Brain pericyte (primary cell): ENCODE measurements around the gene AADAC.
"Not testable (repeated sequence)": the region's sequence is repeated elsewhere in the genome, so short reads cannot be mapped to it uniquely, and the experiment has no call there.

Experiments used
- DNase-seq: peaks from one replicate; pipeline ENCODE4 v3.0.0-alpha.2; 2012; ENCODE audit warnings: low read depth, low spot score

AADAC gene

GRCh38 chr3:151856641-151857040 lies 42.7 kb downstream of the AADAC start:
- no peak for DNase-seq

GRCh38 chr3:151859233-151859673 lies 45.3 kb downstream of the AADAC start:
- DNase-seq: no peak

- DNase-seq: no peak
Measured at GRCh38 chr3:151859905-151860304, 46.0 kb downstream of the AADAC start.

GRCh38 chr3:151863611-151864010 lies 49.7 kb downstream of the AADAC start:
- DNase-seq: no peak

GRCh38 chr3:151864423-151865101 lies 50.6 kb downstream of the AADAC start:
- no peak for DNase-seq

- DNase-seq: no peak
Measured at GRCh38 chr3:151866711-151867410, 52.9 kb downstream of the AADAC start.

GRCh38 chr3:151867666-151868065 lies 53.8 kb downstream of the AADAC start:
- no peak for DNase-seq

DNA sequence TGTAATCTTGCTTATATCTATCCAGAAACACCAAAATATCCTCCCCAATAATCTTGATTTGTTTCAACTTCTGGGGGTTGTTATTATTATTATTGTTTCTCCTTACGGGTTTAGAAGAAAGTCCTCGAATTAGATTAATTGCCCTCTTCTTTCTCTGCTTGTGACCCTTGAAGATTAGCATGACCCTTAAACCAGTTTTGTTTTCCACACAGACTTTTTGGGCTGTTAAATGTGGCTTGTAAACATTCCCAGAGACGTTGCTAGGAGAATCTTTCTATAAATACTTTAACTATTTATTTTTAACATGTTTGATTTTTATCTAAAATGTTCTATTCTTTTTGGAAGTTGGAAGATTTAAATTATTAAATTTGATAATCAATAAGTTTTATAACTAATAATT lies 55.3 kb downstream of the AADAC start:
- no peak for DNase-seq

DNA sequence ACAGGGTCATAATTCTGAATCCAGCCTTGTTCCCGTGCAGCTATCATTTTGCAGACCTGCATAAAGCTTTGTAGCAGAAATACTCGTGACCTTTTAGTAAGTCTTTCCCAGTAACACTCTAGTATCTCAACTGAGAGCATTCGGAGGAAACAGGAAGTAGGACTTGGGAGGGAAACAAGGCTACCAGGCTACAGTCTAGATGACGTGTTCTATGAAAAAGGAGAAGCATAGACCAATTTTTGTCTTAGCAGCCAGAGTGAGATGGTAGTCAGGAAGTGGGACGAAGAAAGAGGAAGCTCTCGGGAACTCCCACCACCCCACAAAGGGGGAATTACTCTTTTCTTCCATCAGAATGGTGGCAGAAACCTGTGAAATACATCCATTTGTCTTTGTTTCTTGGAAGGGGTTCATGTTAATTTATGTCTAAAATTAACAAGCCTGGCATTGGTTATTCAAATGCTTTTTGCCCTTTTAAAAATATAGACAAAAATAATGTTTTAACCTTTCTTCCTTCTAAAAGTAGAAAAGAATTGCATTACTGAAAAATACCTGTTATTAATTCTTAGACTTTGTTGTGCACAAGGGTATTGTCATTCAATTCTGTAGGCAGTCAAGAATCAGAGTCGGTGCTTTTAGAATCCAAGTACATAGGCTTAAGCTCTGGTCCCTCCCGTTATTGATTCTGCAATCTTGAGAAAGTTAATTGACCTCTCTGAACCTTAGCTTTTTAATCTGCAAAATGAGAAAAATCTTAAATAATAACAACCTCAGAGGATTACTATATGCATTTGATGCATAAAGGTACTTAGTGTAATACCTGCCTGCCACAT lies 57.9 kb downstream of the AADAC start:
- DNase-seq: no peak

DNA sequence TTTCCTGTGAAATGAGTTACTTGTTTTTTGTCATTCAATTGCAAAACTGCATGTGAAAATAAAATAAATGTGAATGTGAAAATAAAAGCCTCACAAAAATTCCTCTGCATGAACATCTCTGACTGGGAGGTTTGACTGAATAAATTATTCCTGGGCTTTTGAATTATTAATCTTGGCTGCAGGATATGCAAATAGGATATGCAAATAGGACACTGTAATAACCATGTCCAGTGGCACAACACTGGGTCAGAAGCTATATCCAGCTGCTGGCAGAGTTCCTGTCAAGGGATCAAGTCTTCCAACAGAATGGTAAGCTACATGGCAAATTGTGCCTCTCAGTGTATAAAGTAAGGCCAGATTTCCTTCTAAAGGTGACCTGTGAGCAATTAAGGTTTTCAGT lies 59.5 kb downstream of the AADAC start, which contains the start of gene SUCNR1:
TSS of gene SUCNR1 (plus strand) at position 246 of the 400 bp plus-strand sequence. CDS start 6,250 bp downstream, outside the sequence.
- no peak for DNase-seq

DNA sequence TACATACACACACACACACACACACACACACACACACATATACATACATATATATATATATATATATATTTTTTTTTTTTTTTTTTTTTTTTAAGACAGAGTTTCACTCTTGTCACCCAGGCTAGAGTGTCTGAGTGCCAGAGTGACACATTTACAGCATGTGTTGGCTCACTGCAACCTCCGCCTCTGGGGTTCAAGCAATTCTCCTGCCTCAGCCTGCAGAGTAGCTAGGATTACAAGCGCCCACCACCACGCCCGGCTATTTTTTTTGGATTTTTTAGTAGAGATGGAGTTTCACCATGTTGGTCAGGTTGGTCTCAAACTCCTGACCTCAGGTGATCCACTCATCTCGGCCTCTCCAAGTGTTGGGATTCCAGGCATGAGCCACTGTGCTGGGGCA lies 60.2 kb downstream of the AADAC start:
- DNase-seq: not testable (repeated sequence)

- no peak for DNase-seq
Measured at GRCh38 chr3:151875759-151876158, 61.8 kb downstream of the AADAC start.

GRCh38 chr3:151877269-151877668 lies 63.4 kb downstream of the AADAC start:
- DNase-seq: no peak
